ENCODE results near the gene C4BPA. TPM values are rescaled to one million over a fixed set of nuclear protein-coding genes. Genes with fewer than 3 reads are reported as not detected.

Gene C4BPA
- total RNA-seq = not detected in 2 replicates

GRCh38 chr1:207103892-207104373 is at the start of gene C4BPA:
C4BPA (plus strand) TSS chr1:207104233; CDS start chr1:207113026, 8,793 bp downstream.
- DNase-seq (ENCODE audit: low read depth, low spot score) = no peak

GRCh38 chr1:207054491-207054890 is 49.5 kb upstream of the C4BPA start:
- DNase-seq (ENCODE audit: low read depth, low spot score) = no peak

GRCh38 chr1:207055386-207056001 is 48.5 kb upstream of the C4BPA start:
- DNase-seq (ENCODE audit: low read depth, low spot score) = no peak

- DNase-seq (ENCODE audit: low read depth, low spot score) = no peak
These were observed 47.4 kb upstream of the C4BPA start for GRCh38 chr1:207056673-207057072.

GRCh38 chr1:207058252-207058651 is 45.8 kb upstream of the C4BPA start:
- no peak for DNase-seq (ENCODE audit: low read depth, low spot score)

GRCh38 chr1:207058878-207059867 is 44.9 kb upstream of the C4BPA start:
- DNase-seq (ENCODE audit: low read depth, low spot score) = no peak

GRCh38 chr1:207059881-207060280 is 44.2 kb upstream of the C4BPA start:
- DNase-seq (ENCODE audit: low read depth, low spot score) = no peak

- no peak for DNase-seq (ENCODE audit: low read depth, low spot score)
These were observed 43.4 kb upstream of the C4BPA start for GRCh38 chr1:207060596-207060995.

GRCh38 chr1:207062058-207062457 is 42.0 kb upstream of the C4BPA start:
- DNase-seq (ENCODE audit: low read depth, low spot score) = no peak

GRCh38 chr1:207063014-207063413 is 41.0 kb upstream of the C4BPA start:
- DNase-seq (ENCODE audit: low read depth, low spot score) = no peak

- DNase-seq (ENCODE audit: low read depth, low spot score) = no peak
These were observed 39.5 kb upstream of the C4BPA start for GRCh38 chr1:207064561-207064960.

- DNase-seq (ENCODE audit: low read depth, low spot score) = no peak
These were observed 36.8 kb upstream of the C4BPA start for GRCh38 chr1:207067185-207067584.

GRCh38 chr1:207067665-207068064 is 36.4 kb upstream of the C4BPA start:
- no peak for DNase-seq (ENCODE audit: low read depth, low spot score)

GRCh38 chr1:207069061-207069460 is 35.0 kb upstream of the C4BPA start:
- no peak for DNase-seq (ENCODE audit: low read depth, low spot score)

GRCh38 chr1:207069858-207070506 is 34.1 kb upstream of the C4BPA start:
- DNase-seq (ENCODE audit: low read depth, low spot score) = no peak

GRCh38 chr1:207070811-207071210 is 33.2 kb upstream of the C4BPA start:
- DNase-seq (ENCODE audit: low read depth, low spot score) = no peak

- no peak for DNase-seq (ENCODE audit: low read depth, low spot score)
These were observed 32.6 kb upstream of the C4BPA start for GRCh38 chr1:207071426-207071825.

- DNase-seq (ENCODE audit: low read depth, low spot score) = no peak
These were observed 31.8 kb upstream of the C4BPA start for GRCh38 chr1:207072233-207072632.

GRCh38 chr1:207073906-207074820 is 29.9 kb upstream of the C4BPA start:
- no peak for DNase-seq (ENCODE audit: low read depth, low spot score)

GRCh38 chr1:207076181-207076955 is 27.7 kb upstream of the C4BPA start:
- DNase-seq (ENCODE audit: low read depth, low spot score) = no peak

All from pulmonary artery endothelial cell (primary cell).